M059J (cell line): Measurements from ENCODE around the gene ZMYM3. TPM values are rescaled to one million over a fixed set of nuclear protein-coding genes. Genes with fewer than 3 reads are reported as not detected.

ENCODE experiments used
- DNase-seq: peaks from one replicate; pipeline ENCODE4 v3.0.0-alpha.2; 2012; ENCODE audit warnings: low read depth
- total RNA-seq: library from RNA; depleted of rRNA; stranded (reverse); fragments of >200 nt; shearing (Covaris generic); gene quantifications from 2 replicates; pipeline ENCODE4 v1.2.3, GENCODE V29; 2014

Gene ZMYM3
- total RNA-seq, 1 experiment from 2014 or later = 64.0 TPM

GRCh38 chrX:71253253-71254091 lies 468 bp downstream of the ZMYM3 start:
- peak; percentile 56 for DNase-seq

DNA sequence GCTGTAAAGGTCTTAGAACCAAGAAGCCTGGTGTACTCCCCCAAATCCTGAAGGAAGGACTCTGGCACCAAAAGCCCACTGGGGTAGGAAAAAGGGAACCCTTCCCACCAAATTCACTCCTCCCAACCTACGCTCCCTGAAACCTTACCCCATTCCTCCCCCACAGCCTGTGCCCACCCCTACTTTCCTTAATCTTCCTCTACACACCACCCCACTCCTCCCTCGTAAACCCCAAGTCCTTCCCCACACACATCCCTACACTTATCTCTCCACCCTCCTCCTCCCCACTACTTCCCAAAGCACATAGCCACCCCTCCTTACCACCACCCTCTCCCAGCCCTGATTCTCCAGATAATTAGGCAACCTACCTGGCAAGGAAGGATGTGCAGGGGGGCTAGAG lies 1.7 kb downstream of the ZMYM3 start:
- no peak for DNase-seq

DNA sequence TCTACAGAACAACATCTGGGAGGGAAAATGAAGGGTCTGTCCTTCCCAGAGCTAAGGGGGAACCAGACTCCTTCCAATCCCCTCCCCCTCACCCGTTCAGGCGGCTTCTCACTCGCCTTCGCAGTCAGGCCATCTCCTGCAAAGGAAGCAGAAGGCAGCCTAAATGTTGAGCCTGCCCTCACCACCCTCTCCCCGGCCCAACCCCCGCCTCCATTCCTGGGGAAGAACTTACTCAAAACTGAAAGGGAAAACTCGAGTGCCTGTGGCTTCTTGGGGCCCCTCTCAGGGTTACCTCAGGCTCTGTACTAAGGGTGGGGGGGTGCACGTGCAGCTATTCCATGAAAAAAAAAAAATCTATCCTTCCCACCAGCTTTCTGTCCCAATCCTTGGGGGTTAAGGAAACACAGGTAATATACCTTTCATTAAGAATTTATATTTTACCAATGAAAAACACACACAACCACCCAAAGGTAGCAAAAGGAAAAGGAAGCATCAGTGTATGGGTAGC lies 2.4 kb downstream of the ZMYM3 start:
- DNase-seq = no peak

GRCh38 chrX:71250841-71251240 lies 3.1 kb downstream of the ZMYM3 start:
- DNase-seq = no peak

DNA sequence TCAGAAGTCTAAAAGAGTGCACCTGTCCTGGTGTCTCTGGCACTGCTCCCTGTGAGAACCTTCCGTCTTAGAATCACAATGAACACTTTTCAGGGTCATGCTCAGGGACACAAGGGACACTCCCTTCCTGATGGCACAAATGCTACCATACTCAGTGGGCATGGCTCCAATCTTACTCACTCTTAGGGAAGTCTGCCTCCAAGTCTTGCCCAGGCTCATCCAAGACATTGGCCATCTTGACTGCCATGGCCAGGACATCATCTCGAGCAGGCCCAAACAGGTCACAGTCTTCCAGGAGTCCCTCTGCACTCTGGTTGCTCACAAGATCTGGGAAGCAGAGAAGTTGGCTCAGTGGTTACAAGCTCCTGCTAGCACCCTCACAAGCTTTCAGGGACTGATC lies 8.8 kb downstream of the ZMYM3 start:
- no peak for DNase-seq

- DNase-seq = no peak
These were observed 9.4 kb downstream of the ZMYM3 start for GRCh38 chrX:71244359-71245128.

GRCh38 chrX:71241301-71241700 lies 12.6 kb downstream of the ZMYM3 start:
- no peak for DNase-seq

DNA sequence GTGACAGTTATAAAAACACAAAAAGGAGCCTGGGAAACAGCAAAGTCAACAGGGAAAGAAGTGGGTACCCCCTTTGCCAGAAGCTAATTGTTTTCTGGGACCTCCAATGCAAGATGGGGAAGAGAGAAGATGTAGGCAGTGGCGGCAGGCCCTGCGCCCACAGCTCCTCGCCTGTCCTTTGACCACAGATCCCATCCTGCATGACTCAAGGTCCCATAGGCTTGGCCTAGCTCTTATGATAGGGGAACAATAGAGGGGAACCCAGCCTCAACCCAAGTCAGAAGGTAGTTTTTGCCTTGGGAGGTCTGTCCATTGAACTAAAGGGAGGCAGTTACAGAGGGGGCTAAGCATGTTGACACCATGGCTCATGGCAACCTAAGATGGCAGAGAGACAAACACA lies 14.2 kb downstream of the ZMYM3 start:
- no peak for DNase-seq

GRCh38 chrX:71236836-71237235 lies 17.1 kb downstream of the ZMYM3 start:
- DNase-seq = no peak

- DNase-seq = no peak
These were observed 18.5 kb downstream of the ZMYM3 start for GRCh38 chrX:71235482-71235881.

GRCh38 chrX:71228063-71228642 lies 25.8 kb downstream of the ZMYM3 start:
- no peak for DNase-seq

- DNase-seq = no peak
These were observed 26.4 kb downstream of the ZMYM3 start for GRCh38 chrX:71227370-71228062.

- DNase-seq = no peak
These were observed 28.3 kb downstream of the ZMYM3 start for GRCh38 chrX:71225676-71226075.

DNA sequence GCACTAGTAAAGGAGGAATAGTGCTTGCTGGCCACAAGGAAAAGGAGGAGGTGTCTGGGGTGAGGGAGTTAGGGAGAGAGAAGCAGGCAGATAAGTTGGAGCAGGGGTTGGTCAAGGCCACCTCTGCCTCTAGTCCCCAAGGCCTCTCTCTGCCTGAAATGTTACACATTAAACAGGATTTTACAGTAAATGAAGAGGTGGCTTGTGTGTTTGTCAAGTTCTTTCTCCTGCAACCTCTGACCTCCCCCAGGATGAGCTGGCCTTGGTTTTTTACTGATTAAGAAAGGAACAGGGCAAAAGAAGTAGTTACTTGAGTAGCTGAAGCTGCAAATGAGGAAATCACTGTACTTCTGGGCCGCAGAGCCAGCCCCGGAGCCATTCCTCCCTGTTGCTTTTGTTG lies 28.9 kb downstream of the ZMYM3 start:
- DNase-seq = no peak

DNA sequence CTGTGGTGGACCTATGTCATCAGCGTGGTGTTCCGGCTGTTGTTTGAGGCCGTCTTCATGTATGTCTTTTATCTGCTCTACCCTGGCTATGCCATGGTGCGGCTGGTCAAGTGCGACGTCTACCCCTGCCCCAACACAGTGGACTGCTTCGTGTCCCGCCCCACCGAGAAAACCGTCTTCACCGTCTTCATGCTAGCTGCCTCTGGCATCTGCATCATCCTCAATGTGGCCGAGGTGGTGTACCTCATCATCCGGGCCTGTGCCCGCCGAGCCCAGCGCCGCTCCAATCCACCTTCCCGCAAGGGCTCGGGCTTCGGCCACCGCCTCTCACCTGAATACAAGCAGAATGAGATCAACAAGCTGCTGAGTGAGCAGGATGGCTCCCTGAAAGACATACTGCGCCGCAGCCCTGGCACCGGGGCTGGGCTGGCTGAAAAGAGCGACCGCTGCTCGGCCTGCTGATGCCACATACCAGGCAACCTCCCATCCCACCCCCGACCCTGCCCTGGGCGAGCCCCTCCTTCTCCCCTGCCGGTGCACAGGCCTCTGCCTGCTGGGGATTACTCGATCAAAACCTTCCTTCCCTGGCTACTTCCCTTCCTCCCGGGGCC lies 29.7 kb downstream of the ZMYM3 start:
- DNase-seq = no peak

GRCh38 chrX:71222929-71223328 lies 31.0 kb downstream of the ZMYM3 start, which contains the start of gene GJB1:
Gene GJB1, plus strand, starts transcription at chrX:71223224. Its CDS starts 484 bp downstream, at chrX:71223708.
- DNase-seq = no peak

DNA sequence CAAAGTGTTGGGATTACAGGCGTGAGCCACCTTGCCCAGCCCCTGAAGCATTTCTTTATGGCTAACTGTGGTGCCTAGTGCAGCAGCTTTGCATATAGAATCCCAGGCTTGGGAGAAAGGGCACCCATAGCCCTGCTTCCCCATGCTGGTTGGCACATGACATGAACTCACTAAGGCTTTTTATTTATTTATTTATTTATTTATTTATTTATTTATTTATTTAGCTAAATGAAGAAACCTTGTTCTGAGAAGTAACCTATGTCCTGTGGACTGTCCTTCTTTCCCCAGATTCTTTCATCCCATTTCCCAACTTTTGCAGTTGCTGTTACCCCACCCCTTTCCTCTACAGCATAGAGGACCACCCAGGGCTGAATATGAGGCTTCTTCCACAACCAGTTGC lies 32.8 kb downstream of the ZMYM3 start:
- no peak for DNase-seq

DNA sequence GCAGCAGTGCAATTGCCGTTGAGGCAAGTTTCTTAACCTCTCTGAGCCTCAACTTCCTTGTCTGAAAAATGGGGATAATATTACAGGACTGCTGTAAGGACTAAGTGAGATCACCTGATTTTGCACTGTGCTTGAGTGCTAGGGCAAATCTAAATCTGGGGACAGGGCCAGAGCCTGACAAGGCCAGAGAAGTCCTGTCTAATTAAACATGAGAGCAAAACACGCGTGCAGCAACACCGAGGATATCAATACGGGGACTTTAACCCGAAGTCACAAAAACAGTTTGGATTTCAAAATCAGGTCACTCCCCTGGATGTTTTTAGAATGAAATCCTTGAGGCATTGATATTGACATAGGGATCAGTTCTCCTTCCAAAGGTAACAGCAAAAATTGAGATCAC lies 36.6 kb downstream of the ZMYM3 start:
- no peak for DNase-seq

DNA sequence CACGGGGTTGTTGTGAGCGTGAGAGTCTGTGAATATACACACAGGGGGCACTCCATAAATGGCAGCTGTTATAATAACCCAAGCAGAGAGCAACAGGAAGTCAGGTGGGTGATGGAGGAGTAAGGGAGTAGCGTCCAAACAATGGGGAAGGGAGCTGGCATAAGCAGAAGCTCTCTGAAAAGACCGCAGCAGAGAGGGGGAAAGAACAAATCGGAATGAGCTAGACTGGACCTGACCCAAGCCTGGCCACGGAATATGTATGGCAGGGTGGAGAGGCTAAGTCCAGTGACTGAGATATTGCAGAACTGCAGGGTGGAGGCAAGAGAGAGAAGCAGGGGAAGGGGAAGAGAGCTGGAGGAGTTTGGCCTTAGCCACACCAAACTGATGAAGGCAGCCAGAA lies 37.5 kb downstream of the ZMYM3 start:
- DNase-seq = no peak

DNA sequence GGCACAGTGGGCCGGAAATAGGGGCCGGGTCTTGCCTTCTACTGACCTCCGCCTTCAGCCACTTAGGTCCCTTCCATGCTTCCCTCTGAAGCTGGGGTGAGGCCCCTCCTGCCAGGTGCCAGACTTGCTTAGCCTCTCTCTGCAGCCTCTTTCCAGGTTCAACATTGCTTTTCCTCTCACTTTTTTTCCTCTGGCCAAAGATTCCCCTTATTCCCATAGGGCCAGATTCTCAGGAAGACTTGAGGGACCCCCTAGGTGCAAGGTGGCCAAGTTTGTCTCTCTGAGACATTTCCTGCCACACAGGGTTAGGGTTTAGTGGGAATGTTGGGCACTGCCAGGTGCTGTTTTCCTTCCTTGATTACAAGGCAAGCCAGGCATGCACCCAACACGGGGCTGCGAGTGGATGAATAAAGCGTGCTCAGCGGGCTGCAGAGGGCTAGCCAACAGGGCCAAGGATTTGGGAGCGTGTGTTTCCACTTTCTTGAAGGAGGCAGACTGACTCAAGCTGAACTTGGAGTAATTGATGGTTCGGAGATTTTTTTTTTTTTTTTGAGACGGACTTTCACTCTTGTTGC lies 38.5 kb downstream of the ZMYM3 start:
- no peak for DNase-seq
